GM18907 (cell line): ENCODE results near the gene RPS27A.
"Not testable (repeated sequence)": the region's sequence is repeated elsewhere in the genome, so short reads cannot be mapped to it uniquely, and the experiment has no call there.

Experiments
- ATAC-seq: cut with Tn5 transposase; IDR thresholded peaks from one replicate; pipeline ENCODE4 v1.9.1; 2021; ENCODE audit warnings: mild to moderate bottlenecking, moderate library complexity; ENCODE audit not compliant: unreplicated experiment

The RPS27A gene

GRCh38 chr2:55232084-55232862 lies at the start of gene RPS27A, which contains the start of gene CLHC1:
Gene RPS27A (plus strand): TSS chr2:55232688. CDS start chr2:55232825, 137 bp downstream.
Gene CLHC1 (minus strand): TSS chr2:55232293. CDS start chr2:55222411, 9,882 bp downstream.
- ATAC-seq = peak; percentile 87

- ATAC-seq = not testable (repeated sequence)
These were observed 45.7 kb upstream of the RPS27A start for GRCh38 chr2:55186837-55187236.

- not testable (repeated sequence) for ATAC-seq
These were observed 40.6 kb upstream of the RPS27A start for GRCh38 chr2:55191888-55192287.

GRCh38 chr2:55196526-55196925 lies 36.0 kb upstream of the RPS27A start:
- ATAC-seq = no peak

- no peak for ATAC-seq
These were observed 32.1 kb upstream of the RPS27A start for GRCh38 chr2:55200416-55200815.

- ATAC-seq = no peak
These were observed 28.0 kb upstream of the RPS27A start for GRCh38 chr2:55204536-55204935.

GRCh38 chr2:55204950-55205349 lies 27.5 kb upstream of the RPS27A start:
- ATAC-seq = no peak

GRCh38 chr2:55213822-55214221 lies 18.7 kb upstream of the RPS27A start:
- ATAC-seq = no peak

GRCh38 chr2:55223958-55224760 lies 8.3 kb upstream of the RPS27A start:
- ATAC-seq = no peak

- ATAC-seq = no peak
These were observed 7.7 kb upstream of the RPS27A start for GRCh38 chr2:55224761-55225261.

- no peak for ATAC-seq
These were observed 6.9 kb upstream of the RPS27A start for GRCh38 chr2:55225481-55226020.

GRCh38 chr2:55227437-55228225 lies 4.9 kb upstream of the RPS27A start:
- not testable (repeated sequence) for ATAC-seq

GRCh38 chr2:55228226-55228563 lies 4.3 kb upstream of the RPS27A start:
- no peak for ATAC-seq

- no peak for ATAC-seq
These were observed 3.3 kb upstream of the RPS27A start for GRCh38 chr2:55229221-55229620.

- ATAC-seq = no peak
These were observed 1.9 kb upstream of the RPS27A start for GRCh38 chr2:55230551-55230950.

- ATAC-seq = no peak
These were observed 873 bp upstream of the RPS27A start for GRCh38 chr2:55231546-55232083.

- ATAC-seq = peak; percentile 50
These were observed 572 bp downstream of the RPS27A start for GRCh38 chr2:55232863-55233657.

- ATAC-seq = no peak
These were observed 1.1 kb downstream of the RPS27A start for GRCh38 chr2:55233658-55233940.

- ATAC-seq = no peak
These were observed 3.4 kb downstream of the RPS27A start for GRCh38 chr2:55235724-55236538.
